Measurements from ENCODE around the gene TMEM178A. TPM values are rescaled to one million over a fixed set of nuclear protein-coding genes. Genes with fewer than 3 reads are reported as not detected.
"Not testable (repeated sequence)": the region's sequence is repeated elsewhere in the genome, so short reads cannot be mapped to it uniquely, and the experiment has no call there.

Gene TMEM178A
- not detected in 2 replicates for total RNA-seq

GRCh38 chr2:39665811-39666490 lies at the start of gene TMEM178A:
TMEM178A (plus strand) TSS chr2:39665917; CDS start chr2:39665975, 58 bp downstream.
- H3K36me3 Mint-ChIP-seq (ENCODE audit: low read depth), result peaks cover 5% of the 10 kb centered on the region
- no peaks in the 10 kb centered on the region for H3K9me3 Mint-ChIP-seq
- no peak within 1 kb of the TSS for H3K27ac Mint-ChIP-seq
- peak within 1 kb of the TSS; percentile 59 for H3K4me3 Mint-ChIP-seq
- intact Hi-C loops (cut with micrococcal nuclease), result no loop called here
- DNase-seq (ENCODE audit: low spot score), result no peak
- peaks cover 71% of the 10 kb centered on the region for H3K27me3 Mint-ChIP-seq (ENCODE audit: insufficient read depth)
- H3K4me1 Mint-ChIP-seq (ENCODE audit: low read depth), result peaks cover 11% of the 10 kb centered on the region

- intact Hi-C loops (cut with micrococcal nuclease), result no loop called here
- Mint-ChIP-seq H3K27me3 (ENCODE audit: insufficient read depth) (peaks cover 21% of the 10 kb centered on the region), H3K36me3 (ENCODE audit: low read depth) (no peaks in the 10 kb centered on the region), H3K4me1 (ENCODE audit: low read depth) (no peaks in the 10 kb centered on the region), H3K4me3 (no peak overlapping the region), H3K27ac (no peak overlapping the region), H3K9me3 (no peaks in the 10 kb centered on the region)
- DNase-seq (ENCODE audit: low spot score), result no peak
Observed at GRCh38 chr2:39618236-39618635, 47.5 kb upstream of the TMEM178A start.

- H3K9me3 Mint-ChIP-seq, result no peaks in the 10 kb centered on the region
- peaks cover 20% of the 10 kb centered on the region for H3K27me3 Mint-ChIP-seq (ENCODE audit: insufficient read depth)
- H3K4me3 Mint-ChIP-seq, result no peak overlapping the region
Observed at GRCh38 chr2:39618736-39619135, 47.0 kb upstream of the TMEM178A start.

DNA sequence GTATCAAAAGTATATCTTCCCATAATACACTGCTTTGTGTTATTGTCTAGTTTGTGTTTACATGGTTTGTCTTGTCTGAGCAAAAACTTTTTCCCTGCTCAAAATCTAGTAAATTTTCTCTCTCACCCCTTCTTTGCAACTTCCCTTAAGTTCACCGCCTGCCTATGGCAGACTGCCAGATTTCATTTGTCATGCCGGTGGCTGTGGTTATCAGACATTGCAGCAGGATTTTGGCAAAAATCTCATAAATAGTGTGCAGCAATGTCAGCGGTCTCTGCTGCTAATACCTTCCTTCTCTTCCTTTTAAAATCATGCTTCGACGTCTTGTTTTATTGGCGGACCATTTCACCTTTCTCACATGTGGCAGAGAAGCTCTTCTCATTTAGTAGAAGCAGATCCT lies 45.6 kb upstream of the TMEM178A start:
- no peaks in the 10 kb centered on the region for H3K4me1 Mint-ChIP-seq (ENCODE audit: low read depth)
- intact Hi-C loops (cut with micrococcal nuclease), result no loop called here
- no peaks in the 10 kb centered on the region for H3K36me3 Mint-ChIP-seq (ENCODE audit: low read depth)
- no peaks in the 10 kb centered on the region for H3K9me3 Mint-ChIP-seq
- no peak for DNase-seq (ENCODE audit: low spot score)
- H3K4me3 Mint-ChIP-seq, result no peak overlapping the region
- no peak overlapping the region for H3K27ac Mint-ChIP-seq
- peaks cover 15% of the 10 kb centered on the region for H3K27me3 Mint-ChIP-seq (ENCODE audit: insufficient read depth)

More at GRCh38 chr2:39618736-39619135, 47.0 kb upstream of the TMEM178A start:
- H3K27ac Mint-ChIP-seq, result no peak overlapping the region
- no peak for DNase-seq (ENCODE audit: low spot score)
- H3K4me1 Mint-ChIP-seq (ENCODE audit: low read depth), result no peaks in the 10 kb centered on the region
- no peaks in the 10 kb centered on the region for H3K36me3 Mint-ChIP-seq (ENCODE audit: low read depth)
- intact Hi-C loops (cut with micrococcal nuclease), result no loop called here

DNA sequence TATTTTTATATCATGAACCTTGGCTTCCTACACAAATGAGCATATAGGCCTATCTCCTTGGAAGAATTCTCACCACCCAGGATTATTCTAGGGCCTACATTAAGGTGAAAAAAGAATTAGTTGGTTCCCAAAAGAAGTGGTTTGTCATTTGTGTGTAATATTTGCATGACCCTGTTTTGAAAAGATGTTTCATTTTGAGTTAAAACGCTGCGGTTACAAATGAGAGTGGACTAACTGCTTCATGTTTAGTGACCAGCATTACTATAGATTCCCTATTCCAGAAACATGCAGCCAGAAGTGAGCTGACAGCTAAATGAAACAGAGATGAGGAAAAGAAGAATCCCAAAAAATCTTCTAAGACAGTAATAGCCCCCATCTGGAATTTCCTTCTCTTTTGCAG lies 44.1 kb upstream of the TMEM178A start:
- Mint-ChIP-seq H3K27me3 (ENCODE audit: insufficient read depth) (peaks cover 15% of the 10 kb centered on the region), H3K4me1 (ENCODE audit: low read depth) (no peaks in the 10 kb centered on the region), H3K27ac (no peak overlapping the region), H3K36me3 (ENCODE audit: low read depth) (no peaks in the 10 kb centered on the region), H3K4me3 (no peak overlapping the region), H3K9me3 (no peaks in the 10 kb centered on the region)
- intact Hi-C loops (cut with micrococcal nuclease), result no loop called here
- DNase-seq (ENCODE audit: low spot score), result no peak

DNA sequence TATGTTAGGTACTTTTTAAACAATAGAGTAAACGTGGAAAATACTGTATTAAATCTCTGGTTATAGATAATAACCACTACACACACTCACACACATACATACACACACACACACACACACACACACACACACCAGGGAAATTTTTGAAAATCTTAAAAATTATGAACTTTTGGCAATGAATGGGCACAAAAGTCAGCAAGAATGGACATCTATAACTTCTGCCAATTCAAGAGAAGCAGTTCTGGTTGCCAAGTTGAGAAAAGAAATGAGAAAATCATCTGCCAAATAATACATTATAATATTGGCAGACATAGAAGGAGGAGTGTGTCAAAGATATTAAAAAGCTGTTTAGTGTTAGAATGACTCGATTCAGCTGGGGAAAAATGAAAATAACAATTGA lies 42.9 kb upstream of the TMEM178A start:
- Mint-ChIP-seq H3K36me3 (ENCODE audit: low read depth) (no peaks in the 10 kb centered on the region), H3K9me3 (no peaks in the 10 kb centered on the region), H3K4me3 (no peak overlapping the region), H3K4me1 (ENCODE audit: low read depth) (no peaks in the 10 kb centered on the region), H3K27me3 (ENCODE audit: insufficient read depth) (peaks cover 12% of the 10 kb centered on the region), H3K27ac (no peak overlapping the region)
- no peak for DNase-seq (ENCODE audit: low spot score)
- intact Hi-C loops (cut with micrococcal nuclease), result no loop called here

- H3K27me3 Mint-ChIP-seq (ENCODE audit: insufficient read depth), result peaks cover 11% of the 10 kb centered on the region
- no peak overlapping the region for H3K4me3 Mint-ChIP-seq
- H3K36me3 Mint-ChIP-seq (ENCODE audit: low read depth), result no peaks in the 10 kb centered on the region
- H3K9me3 Mint-ChIP-seq, result no peaks in the 10 kb centered on the region
- no peaks in the 10 kb centered on the region for H3K4me1 Mint-ChIP-seq (ENCODE audit: low read depth)
- DNase-seq (ENCODE audit: low spot score), result no peak
- no peak overlapping the region for H3K27ac Mint-ChIP-seq
- intact Hi-C loops (cut with micrococcal nuclease), result no loop called here
Observed at GRCh38 chr2:39623917-39624316, 41.8 kb upstream of the TMEM178A start.

GRCh38 chr2:39625193-39625926 lies 40.4 kb upstream of the TMEM178A start:
- no peak for DNase-seq (ENCODE audit: low spot score)
- no peak overlapping the region for H3K4me3 Mint-ChIP-seq
- intact Hi-C loops (cut with micrococcal nuclease), result no loop called here
- H3K36me3 Mint-ChIP-seq (ENCODE audit: low read depth), result no peaks in the 10 kb centered on the region
- peaks cover 3% of the 10 kb centered on the region for H3K27me3 Mint-ChIP-seq (ENCODE audit: insufficient read depth)
- H3K4me1 Mint-ChIP-seq (ENCODE audit: low read depth), result no peaks in the 10 kb centered on the region
- H3K27ac Mint-ChIP-seq, result no peak overlapping the region
- no peaks in the 10 kb centered on the region for H3K9me3 Mint-ChIP-seq

DNA sequence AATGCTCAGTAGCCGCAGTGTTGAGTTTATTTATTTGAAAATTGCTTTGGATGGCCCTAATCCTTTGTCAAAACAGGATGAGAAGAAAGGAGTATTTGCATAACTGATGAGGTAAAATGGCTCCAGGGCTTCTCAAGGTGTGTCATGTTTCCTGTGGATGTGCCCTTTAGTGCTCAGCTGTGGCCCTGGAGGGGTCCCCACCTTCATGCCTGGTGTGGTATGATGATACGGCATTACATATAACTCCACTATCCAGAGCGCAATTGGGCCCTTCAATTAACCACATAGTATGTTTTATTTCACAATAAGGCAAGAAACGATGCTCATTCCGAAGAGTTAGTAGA lies 39.8 kb upstream of the TMEM178A start:
- DNase-seq (ENCODE audit: low spot score), result no peak
- Mint-ChIP-seq H3K4me3 (no peak overlapping the region), H3K36me3 (ENCODE audit: low read depth) (no peaks in the 10 kb centered on the region), H3K27ac (no peak overlapping the region), H3K4me1 (ENCODE audit: low read depth) (no peaks in the 10 kb centered on the region), H3K9me3 (no peaks in the 10 kb centered on the region), H3K27me3 (ENCODE audit: insufficient read depth) (peaks cover 1% of the 10 kb centered on the region)
- intact Hi-C loops (cut with micrococcal nuclease), result no loop called here

GRCh38 chr2:39628346-39628745 lies 37.4 kb upstream of the TMEM178A start:
- H3K27ac Mint-ChIP-seq; intact Hi-C loops (cut with micrococcal nuclease); H3K4me3 Mint-ChIP-seq; H3K36me3 Mint-ChIP-seq (ENCODE audit: low read depth); H3K27me3 Mint-ChIP-seq (ENCODE audit: insufficient read depth); H3K4me1 Mint-ChIP-seq (ENCODE audit: low read depth); DNase-seq (ENCODE audit: low spot score); H3K9me3 Mint-ChIP-seq: not testable (repeated sequence)

DNA sequence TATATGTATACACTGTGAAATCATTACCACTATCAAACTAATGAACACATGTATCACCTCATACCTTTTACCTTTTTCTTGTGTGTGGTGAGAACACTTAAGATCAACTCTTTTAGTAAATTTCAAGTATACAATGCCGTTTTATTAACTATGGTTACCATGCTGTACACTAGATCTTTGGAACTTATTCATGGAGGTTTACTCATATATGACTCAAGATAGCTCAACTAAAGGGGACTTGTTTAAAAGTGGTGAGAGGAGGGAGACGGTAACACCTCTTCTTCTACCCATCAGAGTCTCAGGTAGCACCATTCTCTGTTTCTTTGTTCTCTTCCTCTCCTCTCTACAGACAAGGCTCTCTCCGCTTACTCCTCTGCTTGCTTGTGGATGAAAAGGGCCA lies 36.1 kb upstream of the TMEM178A start:
- peaks cover 2% of the 10 kb centered on the region for H3K27me3 Mint-ChIP-seq (ENCODE audit: insufficient read depth)
- intact Hi-C loops (cut with micrococcal nuclease), result no loop called here
- H3K4me3 Mint-ChIP-seq, result no peak overlapping the region
- H3K9me3 Mint-ChIP-seq, result no peaks in the 10 kb centered on the region
- no peak overlapping the region for H3K27ac Mint-ChIP-seq
- no peaks in the 10 kb centered on the region for H3K36me3 Mint-ChIP-seq (ENCODE audit: low read depth)
- DNase-seq (ENCODE audit: low spot score), result no peak
- H3K4me1 Mint-ChIP-seq (ENCODE audit: low read depth), result no peaks in the 10 kb centered on the region

- Mint-ChIP-seq H3K27ac (no peak overlapping the region), H3K27me3 (ENCODE audit: insufficient read depth) (peaks cover 2% of the 10 kb centered on the region), H3K4me3 (no peak overlapping the region), H3K4me1 (ENCODE audit: low read depth) (no peaks in the 10 kb centered on the region), H3K36me3 (ENCODE audit: low read depth) (no peaks in the 10 kb centered on the region), H3K9me3 (no peaks in the 10 kb centered on the region)
- intact Hi-C loops (cut with micrococcal nuclease), result no loop called here
- DNase-seq (ENCODE audit: low spot score), result no peak
Observed at GRCh38 chr2:39631256-39631655, 34.5 kb upstream of the TMEM178A start.

DNA sequence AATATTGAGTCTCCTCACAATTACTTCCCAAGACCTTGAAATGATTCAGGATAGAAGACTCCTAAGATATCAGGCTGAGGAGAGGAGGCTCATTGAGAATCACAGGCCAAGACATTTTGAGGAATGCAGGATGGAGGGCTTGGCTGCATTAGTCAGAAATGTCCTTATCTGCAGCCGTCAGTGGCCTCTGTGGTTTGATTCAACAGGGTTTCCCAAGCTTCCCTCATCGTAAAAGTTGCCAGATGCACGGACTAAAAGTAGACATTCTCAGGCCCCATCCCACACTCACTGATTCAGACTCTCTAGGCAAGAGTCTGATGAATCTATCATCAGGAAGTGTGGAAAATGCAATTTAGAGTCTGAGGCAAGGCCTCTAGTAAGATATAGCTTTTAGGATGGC lies 34.0 kb upstream of the TMEM178A start:
- H3K27ac Mint-ChIP-seq, result no peak overlapping the region
- H3K9me3 Mint-ChIP-seq, result no peaks in the 10 kb centered on the region
- H3K36me3 Mint-ChIP-seq (ENCODE audit: low read depth), result no peaks in the 10 kb centered on the region
- H3K4me1 Mint-ChIP-seq (ENCODE audit: low read depth), result no peaks in the 10 kb centered on the region
- intact Hi-C loops (cut with micrococcal nuclease), result no loop called here
- no peak overlapping the region for H3K4me3 Mint-ChIP-seq
- no peak for DNase-seq (ENCODE audit: low spot score)
- peaks cover 2% of the 10 kb centered on the region for H3K27me3 Mint-ChIP-seq (ENCODE audit: insufficient read depth)
